Measurements from ENCODE around the gene PTPRH.

PTPRH gene

GRCh38 chr19:55245236-55245904, 36.1 kb upstream of the PTPRH start:
- DNase-seq (ENCODE audit: low read depth), result no peak

DNA sequence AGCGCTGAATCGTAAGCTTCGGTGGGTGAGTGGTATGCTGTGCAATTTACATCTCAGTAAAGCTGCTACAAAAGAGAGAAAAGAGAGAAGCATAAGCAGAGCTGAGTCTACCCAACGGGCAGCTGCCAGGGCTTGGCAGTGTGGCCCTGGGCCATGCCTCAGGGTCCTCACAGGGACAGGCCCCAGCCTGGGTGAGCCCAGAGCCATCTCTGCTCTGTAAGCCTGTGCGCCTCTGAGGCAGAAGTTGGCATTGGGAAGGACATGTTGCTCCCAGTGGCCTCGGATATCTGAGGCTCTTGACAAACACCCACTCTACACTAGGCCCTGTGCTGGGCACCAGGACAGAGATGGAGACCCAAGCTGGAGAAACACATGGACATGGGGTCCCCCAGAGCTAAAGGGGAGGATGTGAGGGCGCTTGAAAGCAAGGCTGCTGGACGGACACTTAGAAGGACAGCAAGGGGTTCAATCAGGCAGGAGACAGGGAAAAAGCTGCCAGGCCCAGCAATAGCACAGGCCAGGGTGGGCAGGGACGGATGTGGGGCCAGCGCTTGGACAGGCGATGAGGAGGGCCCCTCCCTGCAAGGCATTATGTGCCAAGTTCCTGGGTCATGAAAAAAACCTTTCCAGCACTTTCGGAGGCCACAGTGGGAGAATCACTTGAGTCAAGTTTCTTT, 34.8 kb upstream of the PTPRH start:
- DNase-seq (ENCODE audit: low read depth), result no peak

DNA sequence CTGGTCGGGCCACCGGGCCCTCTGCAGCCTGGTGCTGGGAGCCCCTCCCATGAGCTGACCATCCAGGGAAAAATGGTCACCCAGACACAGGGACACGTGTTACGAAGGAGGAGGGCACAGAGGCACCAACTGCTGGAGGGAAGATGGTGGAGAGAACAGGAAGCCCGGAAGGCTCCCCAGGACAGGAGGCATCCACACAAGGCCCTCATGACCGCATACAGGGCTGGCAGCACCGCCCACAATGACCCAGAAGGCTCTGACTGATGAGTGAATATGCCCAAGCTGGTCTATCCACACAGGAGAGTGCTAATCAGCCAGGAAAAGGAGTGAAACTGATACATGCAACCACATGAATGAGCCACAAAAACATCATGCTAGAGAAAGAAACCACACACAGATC, 33.2 kb upstream of the PTPRH start:
- DNase-seq (ENCODE audit: low read depth), result no peak

DNA sequence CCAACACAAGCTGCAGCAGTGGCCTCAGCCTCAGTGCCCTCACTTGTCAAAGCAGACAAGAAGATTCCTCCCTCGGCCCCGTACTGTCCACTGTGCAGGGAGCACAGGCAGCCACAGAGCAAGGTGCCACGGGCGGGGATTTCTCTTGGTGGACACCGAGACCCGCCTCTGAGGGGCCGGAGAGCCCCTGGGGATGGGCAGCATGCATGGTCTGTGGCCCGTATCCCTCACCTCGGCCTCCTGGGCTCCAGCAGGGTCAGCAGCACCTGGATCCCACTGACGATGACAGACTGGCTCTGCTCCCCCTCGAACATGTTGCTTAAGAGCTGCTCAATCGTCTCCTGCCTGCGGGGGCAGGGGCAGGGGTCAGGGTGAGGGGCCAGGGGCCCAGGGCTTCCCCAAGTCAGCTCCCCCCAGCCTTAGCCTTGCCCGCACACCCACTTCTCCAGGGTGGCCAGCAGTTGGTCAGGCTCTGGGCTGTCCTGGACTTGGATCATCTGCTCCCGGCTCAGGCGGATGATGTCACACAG, 32.7 kb upstream of the PTPRH start:
- no peak for DNase-seq (ENCODE audit: low read depth)

- no peak for DNase-seq (ENCODE audit: low read depth)
Observed at GRCh38 chr19:55241143-55241934, 32.0 kb upstream of the PTPRH start.

GRCh38 chr19:55240713-55241020, 31.4 kb upstream of the PTPRH start:
- no peak for DNase-seq (ENCODE audit: low read depth)

DNA sequence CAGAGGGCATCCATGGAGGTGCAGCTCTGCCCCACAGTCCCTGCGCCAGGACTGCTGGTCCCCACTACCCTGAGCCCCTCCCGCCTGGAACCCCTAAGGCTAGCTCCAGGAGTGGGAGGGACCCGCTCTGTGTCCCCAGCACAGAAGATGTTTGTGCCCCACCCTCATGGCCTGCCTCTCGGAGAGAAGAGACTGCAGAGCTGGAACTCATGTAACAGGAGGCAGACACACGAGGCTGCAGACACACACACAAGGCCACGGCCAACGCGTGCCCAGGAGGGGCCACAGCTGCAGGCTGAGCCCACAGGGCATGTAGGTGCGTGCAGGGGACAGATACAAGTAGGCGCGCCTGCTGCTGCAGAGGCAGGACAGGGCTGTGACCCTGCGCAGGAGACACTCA, 29.7 kb upstream of the PTPRH start:
- no peak for DNase-seq (ENCODE audit: low read depth)

- DNase-seq (ENCODE audit: low read depth), result no peak
Observed at GRCh38 chr19:55238030-55238429, 28.7 kb upstream of the PTPRH start.

DNA sequence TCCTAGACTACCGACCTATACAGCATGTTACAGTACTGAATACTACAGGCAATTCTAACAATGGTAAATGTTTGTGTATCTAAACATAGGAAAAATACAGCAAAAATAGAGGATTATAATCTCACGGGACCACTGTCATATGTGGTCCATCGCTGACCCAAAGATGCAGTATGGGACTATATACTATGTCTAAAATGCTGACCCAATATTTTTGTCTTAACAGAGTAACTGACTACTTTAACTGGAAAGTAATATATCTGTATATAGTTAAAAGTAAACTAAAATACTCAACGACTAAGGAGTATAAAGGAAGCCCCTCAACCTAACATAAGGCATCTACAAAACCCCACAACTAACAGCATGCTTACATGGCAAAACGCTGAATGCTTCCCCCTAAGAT, 23.7 kb upstream of the PTPRH start:
- no peak for DNase-seq (ENCODE audit: low read depth)

GRCh38 chr19:55232286-55232602, 22.9 kb upstream of the PTPRH start:
- no peak for DNase-seq (ENCODE audit: low read depth)

GRCh38 chr19:55231391-55232285, 22.3 kb upstream of the PTPRH start:
- no peak for DNase-seq (ENCODE audit: low read depth)

GRCh38 chr19:55230780-55231179, 21.5 kb upstream of the PTPRH start:
- DNase-seq (ENCODE audit: low read depth), result no peak

- no peak for DNase-seq (ENCODE audit: low read depth)
Observed at GRCh38 chr19:55230329-55230728, 21.0 kb upstream of the PTPRH start.

- no peak for DNase-seq (ENCODE audit: low read depth)
Observed at GRCh38 chr19:55229789-55230182, 20.5 kb upstream of the PTPRH start.

DNA sequence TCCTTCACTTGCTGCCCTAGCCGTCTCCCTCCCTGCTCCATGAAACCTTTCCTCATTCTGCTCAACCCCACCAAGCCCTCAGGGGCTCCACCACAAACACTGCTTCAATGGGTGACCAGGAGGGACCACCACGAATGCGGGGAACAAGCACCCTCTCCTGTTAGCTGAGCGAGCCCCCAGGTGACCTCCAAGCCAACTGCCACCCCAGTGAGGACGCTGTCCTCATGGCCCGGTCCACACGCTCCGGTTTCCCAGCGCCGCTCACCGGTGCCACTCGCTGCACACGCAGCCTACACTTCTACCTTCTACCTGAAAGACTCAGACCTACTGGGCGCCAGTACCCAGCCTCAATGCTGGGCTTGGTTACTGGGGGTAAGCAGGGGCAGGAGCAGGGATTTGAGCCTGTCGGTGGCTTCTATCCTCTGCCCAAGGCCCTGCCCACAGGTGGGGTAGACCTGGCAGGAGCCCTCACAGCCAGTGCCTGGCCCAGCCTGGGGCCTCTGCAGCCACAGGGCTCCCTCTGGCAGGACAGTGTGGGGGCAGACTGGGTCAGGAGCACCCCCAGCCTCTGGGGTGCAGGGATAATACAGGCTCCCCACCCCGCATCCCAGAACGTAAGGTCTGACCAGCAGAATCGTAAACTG, 20.0 kb upstream of the PTPRH start:
- no peak for DNase-seq (ENCODE audit: low read depth)

- no peak for DNase-seq (ENCODE audit: low read depth)
Observed at GRCh38 chr19:55228403-55229031, 19.2 kb upstream of the PTPRH start, which contains the start of gene TMEM86B. Gene TMEM86B (minus strand): TSS chr19:55228763. CDS start chr19:55228741, 22 bp downstream.

DNA sequence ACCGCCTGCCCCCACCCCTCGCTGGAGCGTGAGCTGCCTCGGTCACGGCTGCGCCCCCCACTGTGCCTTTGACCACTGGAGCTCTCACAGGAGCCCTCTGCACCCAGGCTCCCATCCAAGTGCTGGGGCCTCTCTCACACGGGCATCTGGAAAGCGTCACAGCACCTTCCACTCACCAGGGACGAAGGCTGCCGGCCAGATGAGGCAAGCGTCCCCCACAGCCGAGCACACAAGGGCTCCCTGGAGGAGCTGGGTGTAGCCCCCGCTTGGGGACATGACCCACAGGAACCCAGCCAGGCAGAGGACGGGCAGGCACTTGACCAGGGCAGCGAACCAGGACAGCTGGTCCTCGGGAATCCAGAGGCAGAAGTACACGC, 18.7 kb upstream of the PTPRH start:
- DNase-seq (ENCODE audit: low read depth), result no peak

DNA sequence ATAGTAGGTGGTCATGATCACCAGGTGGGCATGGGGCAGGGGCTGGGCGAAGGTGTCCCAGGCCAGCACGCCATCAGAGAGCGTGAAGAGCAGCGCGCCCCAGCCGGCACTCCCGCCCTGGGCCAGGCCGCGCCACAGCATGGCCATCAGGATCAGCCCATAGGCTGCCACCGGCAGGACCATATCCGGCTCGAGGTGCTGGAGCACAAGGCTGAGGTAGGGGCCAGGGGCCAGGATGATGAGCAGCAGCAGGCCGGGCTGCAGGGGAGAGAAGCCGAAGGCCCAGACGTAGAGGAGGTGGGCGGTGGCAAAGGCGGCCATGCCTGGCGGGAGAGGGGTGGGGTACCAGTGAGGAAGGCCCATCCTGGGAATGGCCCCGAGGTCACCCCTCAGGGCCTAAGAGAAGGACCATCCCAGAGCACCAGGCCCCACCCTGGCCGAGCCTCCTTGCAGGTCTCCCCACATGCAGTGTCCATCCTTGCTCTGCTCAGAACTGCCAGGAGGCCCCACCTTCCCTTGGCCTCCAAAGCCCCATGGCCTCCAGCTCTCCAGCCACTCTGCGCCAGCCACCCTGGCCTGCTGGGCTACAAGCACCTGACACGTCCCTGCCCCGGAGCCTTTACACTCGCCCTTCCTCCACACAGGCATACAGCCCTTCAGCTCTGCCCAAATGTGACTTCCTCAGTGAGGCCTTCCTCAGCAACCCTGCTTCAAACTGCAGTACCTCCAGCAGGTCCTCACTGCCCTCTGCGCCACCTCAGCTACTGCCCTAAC, 18.1 kb upstream of the PTPRH start:
- DNase-seq (ENCODE audit: low read depth), result no peak

DNA sequence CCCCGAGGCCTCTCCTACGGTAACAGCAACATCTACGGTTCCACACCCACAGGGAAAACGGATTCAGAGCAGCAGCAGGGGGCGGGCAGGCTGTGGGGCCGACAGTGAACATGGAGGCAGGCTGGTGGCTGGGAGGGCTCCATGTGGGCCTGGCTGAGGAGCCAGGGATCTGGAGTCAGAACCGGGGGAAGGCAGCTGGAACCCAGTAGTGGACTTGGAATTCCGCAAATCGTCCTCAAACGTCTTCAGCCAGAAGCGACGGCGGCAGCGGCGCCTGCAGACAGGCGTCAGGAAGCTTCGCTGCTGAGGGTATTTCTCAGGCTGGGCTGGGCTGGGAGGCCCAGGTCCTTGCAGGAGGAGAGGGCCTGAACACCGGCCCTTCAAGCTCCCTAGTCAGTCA, 17.5 kb upstream of the PTPRH start:
- no peak for DNase-seq (ENCODE audit: low read depth)

DNA sequence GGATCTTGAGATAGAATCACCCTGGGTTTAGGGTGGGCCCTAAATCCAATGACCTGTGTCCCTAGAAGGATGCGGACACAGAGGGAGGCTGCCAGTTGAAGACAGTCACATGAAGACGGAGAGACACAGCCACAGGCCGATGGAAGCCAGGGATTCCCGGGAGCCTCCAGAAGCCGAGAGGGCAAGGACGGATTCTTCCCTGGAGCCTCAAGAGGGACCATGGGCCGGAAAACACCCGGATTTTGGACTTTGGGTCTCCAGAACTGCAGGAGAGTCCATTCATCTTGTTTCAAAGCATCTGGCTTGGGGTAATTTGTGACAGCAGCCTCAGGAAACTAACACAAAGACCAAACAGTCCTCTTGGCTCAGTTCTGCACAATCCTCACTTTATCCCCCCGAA, 17.0 kb upstream of the PTPRH start:
- DNase-seq (ENCODE audit: low read depth), result no peak

Data from T follicular helper cell (primary cell).